NB4 (cell line): ENCODE results near the gene IL20.

ENCODE experiments used
- DNase-seq: peaks from one replicate; pipeline ENCODE4 v3.0.0; 2010; ENCODE audit warnings: low read depth
- H3K4me3 ChIP-seq: one replicate; pipeline ENCODE4 v1.5.1; 2011; ENCODE audit warnings: mild to moderate bottlenecking, low read depth, low read length, moderate library complexity
- MYC ChIP-seq: IDR thresholded peaks from 2 replicates; pipeline ENCODE4 v1.6.1; 2011; ENCODE audit warnings: low read depth, low read length
- POLR2A ChIP-seq: IDR thresholded peaks from 2 replicates; pipeline ENCODE4 v1.6.1; 2011; ENCODE audit warnings: mild to moderate bottlenecking; ENCODE audit not compliant: insufficient read length; ENCODE audit errors: extremely low read depth
- TF ChIP-seq, protein P1 (sequence below): IDR thresholded peaks from one replicate; pipeline ENCODE4 v1.5.1; 2012; ENCODE audit warnings: low read depth, low read length
- TF ChIP-seq, protein P2 (sequence below): IDR thresholded peaks from 2 replicates; pipeline ENCODE4 v1.6.1; 2011; ENCODE audit warnings: low read depth, low read length

The IL20 gene

DNA sequence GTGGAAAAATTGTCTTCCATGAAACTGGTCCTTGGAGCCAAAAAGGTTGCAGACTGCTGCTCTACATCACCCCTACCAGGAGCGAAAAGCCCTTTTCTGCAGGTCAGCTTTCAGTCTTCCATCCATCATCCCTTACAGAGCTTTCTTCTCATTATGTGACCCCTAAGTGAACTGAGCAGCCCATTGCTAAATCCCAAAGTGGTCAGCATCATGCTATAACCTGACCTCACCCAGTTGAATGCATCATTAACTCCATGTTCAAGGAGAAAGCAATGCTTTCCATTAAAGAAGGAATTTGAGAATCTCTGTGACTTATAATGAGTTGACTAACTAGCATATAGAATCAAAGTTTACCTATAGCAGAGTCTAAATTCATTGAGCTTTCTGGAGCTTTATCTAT is 21.4 kb downstream of the IL20 start:
- TF ChIP-seq, protein P1, sequence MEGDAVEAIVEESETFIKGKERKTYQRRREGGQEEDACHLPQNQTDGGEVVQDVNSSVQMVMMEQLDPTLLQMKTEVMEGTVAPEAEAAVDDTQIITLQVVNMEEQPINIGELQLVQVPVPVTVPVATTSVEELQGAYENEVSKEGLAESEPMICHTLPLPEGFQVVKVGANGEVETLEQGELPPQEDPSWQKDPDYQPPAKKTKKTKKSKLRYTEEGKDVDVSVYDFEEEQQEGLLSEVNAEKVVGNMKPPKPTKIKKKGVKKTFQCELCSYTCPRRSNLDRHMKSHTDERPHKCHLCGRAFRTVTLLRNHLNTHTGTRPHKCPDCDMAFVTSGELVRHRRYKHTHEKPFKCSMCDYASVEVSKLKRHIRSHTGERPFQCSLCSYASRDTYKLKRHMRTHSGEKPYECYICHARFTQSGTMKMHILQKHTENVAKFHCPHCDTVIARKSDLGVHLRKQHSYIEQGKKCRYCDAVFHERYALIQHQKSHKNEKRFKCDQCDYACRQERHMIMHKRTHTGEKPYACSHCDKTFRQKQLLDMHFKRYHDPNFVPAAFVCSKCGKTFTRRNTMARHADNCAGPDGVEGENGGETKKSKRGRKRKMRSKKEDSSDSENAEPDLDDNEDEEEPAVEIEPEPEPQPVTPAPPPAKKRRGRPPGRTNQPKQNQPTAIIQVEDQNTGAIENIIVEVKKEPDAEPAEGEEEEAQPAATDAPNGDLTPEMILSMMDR: no peak
- no peak for TF ChIP-seq MYC
- TF ChIP-seq, protein P2, sequence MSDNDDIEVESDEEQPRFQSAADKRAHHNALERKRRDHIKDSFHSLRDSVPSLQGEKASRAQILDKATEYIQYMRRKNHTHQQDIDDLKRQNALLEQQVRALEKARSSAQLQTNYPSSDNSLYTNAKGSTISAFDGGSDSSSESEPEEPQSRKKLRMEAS: no peak
- no peak for TF ChIP-seq POLR2A
- DNase-seq: no peak
- no peak overlapping the region for H3K4me3 ChIP-seq

DNA sequence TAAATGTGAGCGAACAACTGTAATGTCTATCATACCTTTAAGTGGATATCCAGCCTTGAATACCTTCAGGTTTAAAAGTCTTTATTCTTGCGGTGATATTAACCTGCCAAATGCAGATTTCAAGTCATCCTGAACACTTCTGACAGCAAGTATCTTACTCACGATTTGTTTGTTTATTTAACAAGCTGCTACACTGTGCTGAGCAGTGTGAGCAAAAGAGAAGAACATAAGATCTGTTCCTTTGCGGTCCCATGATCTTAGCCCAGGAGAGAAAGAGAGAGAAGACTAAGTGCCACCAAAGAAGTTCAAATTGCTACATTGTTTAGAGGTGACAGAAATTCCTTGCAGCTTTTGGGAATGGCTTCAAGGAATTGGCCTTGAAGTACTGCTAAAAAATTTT is 22.3 kb downstream of the IL20 start:
- DNase-seq: no peak
- TF ChIP-seq MYC: no peak
- TF ChIP-seq, protein P1: no peak
- no peak for TF ChIP-seq POLR2A
- TF ChIP-seq, protein P2: no peak

DNA sequence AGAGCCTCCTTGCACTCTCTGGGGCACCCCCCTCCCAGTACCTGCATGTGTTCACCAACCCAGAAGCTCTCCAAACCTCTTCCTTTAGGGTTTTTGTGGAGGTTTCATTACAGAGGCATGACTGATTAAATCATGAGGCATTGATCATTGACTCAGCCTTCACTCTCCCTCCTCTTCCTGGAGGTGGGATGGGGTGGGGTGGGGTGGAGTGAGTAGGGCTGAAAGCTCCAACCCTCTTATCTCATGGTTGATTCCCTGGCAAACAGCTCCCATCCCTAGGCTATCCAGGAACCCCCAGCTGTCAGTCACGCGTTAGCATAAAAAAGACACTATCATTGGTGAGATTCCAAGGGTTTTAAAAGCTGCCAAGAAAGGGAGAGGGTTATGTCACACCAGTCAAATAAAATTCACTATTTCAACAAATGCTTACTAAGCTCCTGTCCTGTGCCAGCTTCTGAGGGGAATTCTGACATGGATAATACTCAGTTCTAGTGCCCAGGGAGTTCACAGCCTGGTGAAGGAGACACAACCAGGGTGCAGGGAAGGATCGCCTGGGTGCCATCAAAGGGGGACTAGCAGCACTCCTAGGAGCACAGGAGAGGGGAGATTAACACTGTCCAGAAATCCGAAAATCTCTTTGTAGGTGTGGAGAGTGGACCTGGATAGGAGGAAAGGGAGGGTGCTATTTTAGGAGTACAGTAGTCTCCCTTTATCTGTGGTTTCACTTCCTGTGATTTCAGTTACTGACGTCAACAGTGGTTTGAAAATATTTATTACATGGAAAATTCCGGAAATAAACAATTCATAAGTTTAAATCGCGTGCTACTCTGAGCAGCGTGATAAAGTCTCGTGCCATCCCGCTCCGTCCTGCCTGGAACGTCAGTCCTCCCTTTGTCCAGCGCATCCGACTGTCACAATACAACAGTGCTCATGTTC is 25.0 kb downstream of the IL20 start:
- H3K4me3 ChIP-seq: no peak overlapping the region
- no peak for DNase-seq
- TF ChIP-seq, protein P2: no peak
- TF ChIP-seq, protein P1: no peak
- TF ChIP-seq MYC (no peak), POLR2A (no peak)

More for the DNA sequence above, 22.3 kb downstream of the IL20 start:
- H3K4me3 ChIP-seq: no peak overlapping the region

DNA sequence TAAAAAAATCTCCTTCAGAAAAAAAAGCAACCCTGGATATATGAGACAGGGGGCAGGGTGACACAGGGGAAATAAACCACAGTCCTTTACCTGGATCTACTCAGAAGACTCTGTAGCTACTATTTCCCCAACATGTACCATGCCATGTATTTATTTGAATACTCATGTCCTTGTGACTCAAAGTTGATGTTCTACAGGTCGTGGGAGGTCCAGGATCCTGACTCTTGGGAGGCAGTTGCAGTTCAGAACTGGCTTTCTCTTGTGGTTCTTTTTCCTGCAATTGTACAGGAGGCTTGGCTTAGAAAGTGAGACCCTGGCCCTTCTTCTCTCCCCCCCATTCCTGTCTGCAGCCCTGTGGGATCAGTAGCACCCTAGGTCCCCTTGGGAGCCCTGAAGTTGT is 26.0 kb downstream of the IL20 start:
- TF ChIP-seq, protein P2: no peak
- TF ChIP-seq MYC (no peak), POLR2A (no peak)
- TF ChIP-seq, protein P1: no peak
- no peak for DNase-seq

DNA sequence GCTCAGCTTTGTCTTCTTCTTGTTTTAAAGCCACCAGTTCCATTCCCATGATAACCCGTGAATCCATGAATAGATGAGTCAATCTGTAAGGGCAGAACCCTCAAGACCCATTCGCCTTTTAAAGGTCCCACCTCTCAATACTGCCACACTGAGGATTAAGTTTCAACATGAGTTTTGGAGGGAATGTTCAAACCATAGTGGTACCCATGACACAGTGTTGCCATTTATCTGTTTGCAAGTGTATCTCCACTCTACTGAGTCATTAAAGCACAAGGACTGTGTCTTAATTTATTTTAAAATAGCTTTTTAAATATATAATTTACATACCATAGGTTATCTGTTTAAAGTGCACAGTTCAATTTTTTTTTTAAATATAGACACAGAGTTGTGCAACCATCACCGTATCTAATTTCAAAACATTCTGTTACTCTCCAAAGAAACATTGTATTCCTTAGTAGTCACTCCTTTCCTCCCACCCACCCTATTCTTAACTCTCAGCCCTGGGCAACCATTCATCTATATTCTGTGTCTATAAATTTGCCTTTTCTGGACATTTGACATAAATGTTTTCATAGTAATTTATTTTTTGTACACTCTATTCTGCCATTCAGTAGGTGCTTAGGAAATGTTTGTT is 27.0 kb downstream of the IL20 start:
- H3K4me3 ChIP-seq: no peak overlapping the region
- DNase-seq: no peak
- TF ChIP-seq MYC: no peak
- TF ChIP-seq, protein P2: no peak
- no peak for TF ChIP-seq POLR2A
- TF ChIP-seq, protein P1: no peak

More for the DNA sequence above, 26.0 kb downstream of the IL20 start:
- no peak overlapping the region for H3K4me3 ChIP-seq
